Adrenal gland (tissue), 12 donors: ENCODE data around the gene C11orf68. TPM values are rescaled to one million over a fixed set of nuclear protein-coding genes. Genes with fewer than 3 reads are reported as not detected.
A peak's percentile ranks its signal among the peaks of the same experiment; 100 is the strongest.

ENCODE experiments used
- DNase-seq, 7 donors: peaks; one replicate each; pipeline ENCODE4 v3.0.0-alpha.2; 2019 to 2020
- H3K27ac ChIP-seq, 5 donors: fragments of 200-600 bp; sonication (generic) in 4 of 5; 1 replicate in 3 of 5; 2 replicates in 2 of 5; pipeline versions ENCODE4 v1.5.1 to v1.8.0; 2016 to 2020; ENCODE audit warnings: mild to moderate bottlenecking in 1 of 5
- H3K27me3 ChIP-seq: fragments of 200-600 bp; 2 replicates; pipeline ENCODE4 v1.8.0; 2021
- H3K36me3 ChIP-seq, 2 donors: fragments of 200-600 bp; replicated peaks in 1 of 2; 1 replicate in 1 of 2; 2 replicates in 1 of 2; pipeline versions ENCODE4 v1.5.1 to v1.8.0; 2018 to 2022
- H3K4me1 ChIP-seq, 2 donors: fragments of 200-600 bp; replicated peaks in 1 of 2; 1 replicate in 1 of 2; 2 replicates in 1 of 2; pipeline versions ENCODE4 v1.5.1 to v1.8.0; 2018 to 2021
- H3K4me3 ChIP-seq, 4 donors: fragments of 200-600 bp; sonication (generic) in 3 of 4; one replicate each; pipeline ENCODE4 v1.5.1; 2016 to 2018
- H3K9me3 ChIP-seq, 3 donors: fragments of 200-600 bp; sonication (generic) in 1 of 3; replicated peaks in 1 of 3; 1 replicate in 2 of 3; 2 replicates in 1 of 3; pipeline versions ENCODE4 v1.5.1 to v1.8.0; 2016 to 2021
- CTCF ChIP-seq, 6 experiments: fragments of 450-650 bp in 4 of 6; fragments of 200-600 bp in 2 of 6; sonication (generic) in 1 of 6; IDR thresholded peaks; 1 replicate in 5 of 6; 2 replicates in 1 of 6; pipeline versions ENCODE4 v1.5.1 to v1.8.0; 2016 to 2021; ENCODE audit warnings: antibody characterized with exemption in 6 of 6, mild to moderate bottlenecking in 2 of 6, moderate library complexity in 1 of 6
- POLR2A ChIP-seq, 2 donors: fragments of 450-650 bp; IDR thresholded peaks; one replicate each; pipeline ENCODE4 v1.6.1; 2017; ENCODE audit warnings: antibody characterized with exemption in 2 of 2, mild to moderate bottlenecking in 2 of 2, moderate library complexity in 1 of 2
- WGBS, 4 donors: extraction: QIAGEN DNeasy Blood & Tissue Kit in 2 of 4; methylation state at CpG; one replicate each; pipeline versions ENCODE4 v1.1.5 to v1.1.7; 2013 to 2017; 5-methylcytosine and 5-hydroxymethylcytosine counted together
- intact Hi-C, 2 donors: fragments of 100-400 bp; cut with DNase I; formaldehyde crosslinking; loops; one replicate each; pipeline versions ENCODE4 v1.14.1 to v1.15.0; 2022 to 2023
- polyA plus RNA-seq, 3 donors: library from polyadenylated mRNA; stranded (reverse); fragments of 200-250 nt in 2 of 3; fragments of 350-450 nt in 1 of 3; fragmentation: Illumina TruSeq in 1 of 3; extraction: RNeasy Lipid Tissue Mini Kit (QIAGEN cat#74804) in 1 of 3; gene quantifications; one replicate each; pipeline ENCODE4 v1.2.3, GENCODE V29; 2013 to 2014
- total RNA-seq, 9 donors: library from RNA; depleted of rRNA in 4 of 9; stranded (reverse); fragments of >200 nt in 4 of 9; fragments of 120-200 nt in 1 of 9; fragmentation: NEBNext Ultra II Directional in 1 of 9; extraction: Animal tissue kit (Norgen Biotek cat#: 25700) in 1 of 9; gene quantifications; one replicate each; pipeline versions ENCODE4 v1.1.0 to v1.2.4, GENCODE V29; 2013 to 2023
- donor health status: healthy with polysubstance abuse.
- donor health status: Bipolar disorder and iron deficiency.
- donor health status: DM: yes; HTN: yes; CAD: no.
- donor health status: DM: no; HTN: no; CAD: no.
- donor health status: DM: no; HTN: no; CAD: no.
- donor health status: DM: yes; HTN: yes; CAD: no.

C11orf68 gene
- total and polyA plus RNA-seq, 12 donors = 11.5 to 51.9 (median 26.9) TPM

- H3K36me3 ChIP-seq = peaks cover 0 to 5% of the 10 kb centered on the region in 2 donors
- no peak for DNase-seq
- no peaks in the 10 kb centered on the region for H3K27me3 ChIP-seq
- H3K4me3 ChIP-seq = no peak overlapping the region
- TF ChIP-seq POLR2A (IDR thresholded peaks at IDR 0.05) (no peak), CTCF (IDR thresholded peaks at IDR 0.05) (no peak)
- 72 to 82% (median 75%) methylated on average over 5 to 7 of the region's 7 CpGs for WGBS, 4 donors
- no peaks in the 10 kb centered on the region for H3K9me3 ChIP-seq
- H3K4me1 ChIP-seq = peaks cover 35 to 54% of the 10 kb centered on the region in 2 donors
- H3K27ac ChIP-seq = peak overlapping the region; percentile 19 to 95 (median 86)
- intact Hi-C loops = no loop called here
Observed at GRCh38 chr11:65916391-65916790, 2.5 kb downstream of the C11orf68 start.

GRCh38 chr11:65915821-65916251, 3.0 kb downstream of the C11orf68 start:
- peaks cover 0 to 4% of the 10 kb centered on the region in 2 donors for H3K36me3 ChIP-seq
- no peaks in the 10 kb centered on the region for H3K9me3 ChIP-seq
- TF ChIP-seq POLR2A (IDR thresholded peaks at IDR 0.05) (peak in 1 of 2 donors; percentile 69), CTCF (IDR thresholded peaks at IDR 0.05) (no peak)
- H3K4me1 ChIP-seq = peaks cover 35 to 52% of the 10 kb centered on the region in 2 donors
- WGBS, 4 donors = 10 to 29% (median 15%) methylated on average over 2 to 13 of the region's 13 CpGs
- peak overlapping the region; percentile 19 to 95 (median 86) for H3K27ac ChIP-seq
- no peaks in the 10 kb centered on the region for H3K27me3 ChIP-seq
- H3K4me3 ChIP-seq = no peak overlapping the region
- DNase-seq = peak; percentile 90 to 99 (median 96)
- intact Hi-C loops = no loop called here

- Histone ChIP-seq H3K4me1 (peaks cover 31 to 47% of the 10 kb centered on the region in 2 donors), H3K9me3 (no peaks in the 10 kb centered on the region), H3K4me3 (no peak overlapping the region), H3K27ac (peak overlapping the region in 4 of 5 donors; percentile 64 to 95 (median 89)), H3K27me3 (no peaks in the 10 kb centered on the region), H3K36me3 (no peaks in the 10 kb centered on the region)
- TF ChIP-seq CTCF (IDR thresholded peaks at IDR 0.05) (no peak), POLR2A (IDR thresholded peaks at IDR 0.05) (no peak)
- 44 to 58% (median 47%) methylated on average over 8 to 10 of the region's 10 CpGs for WGBS, 4 donors
- peak in 2 of 7 donors; percentile 32 to 39 for DNase-seq
- intact Hi-C loops = no loop called here
Observed at GRCh38 chr11:65915101-65915820, 3.6 kb downstream of the C11orf68 start.

DNA sequence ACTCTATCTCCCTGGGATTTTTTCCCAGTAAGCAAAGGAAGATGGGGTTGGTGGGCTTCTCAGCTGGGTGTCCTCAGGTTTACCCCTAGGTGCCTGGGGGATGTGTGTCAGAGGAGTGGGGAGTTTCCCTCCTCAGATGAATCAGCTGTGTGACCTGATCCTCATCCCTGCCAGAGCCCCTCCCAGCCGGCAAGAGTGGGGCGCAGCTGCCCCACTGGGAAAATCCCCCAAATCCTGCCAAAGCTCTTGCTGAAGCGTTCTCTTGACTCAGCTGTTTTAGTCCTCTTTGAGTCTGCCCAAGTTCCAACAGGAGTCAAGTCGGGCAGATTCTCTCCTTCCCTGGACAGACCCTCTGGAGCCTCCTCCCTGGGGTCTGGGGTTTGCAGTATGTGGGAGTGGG, 6.0 kb downstream of the C11orf68 start:
- no peaks in the 10 kb centered on the region for H3K36me3 ChIP-seq
- no peak overlapping the region for H3K27ac ChIP-seq
- H3K9me3 ChIP-seq = no peaks in the 10 kb centered on the region
- 55 to 76% (median 62%) methylated on average over 4 of the region's 4 CpGs for WGBS, 4 donors
- H3K4me3 ChIP-seq = no peak overlapping the region
- H3K4me1 ChIP-seq = peaks cover 23 to 38% of the 10 kb centered on the region in 2 donors
- intact Hi-C loops = no loop called here
- no peaks in the 10 kb centered on the region for H3K27me3 ChIP-seq
- no peak for TF ChIP-seq CTCF (IDR thresholded peaks at IDR 0.05)
- no peak for TF ChIP-seq POLR2A (IDR thresholded peaks at IDR 0.05)
- DNase-seq = no peak
